Epithelial cell of prostate (primary cell): Measurements from ENCODE around the gene TXNDC8.

Experiments
- DNase-seq: peaks from one replicate; pipeline ENCODE4 v3.0.0-alpha.2; 2011; ENCODE audit warnings: low read depth, low spot score
- H3K27ac ChIP-seq: fragments of 450-650 bp; 2 replicates; pipeline ENCODE4 v1.5.1; 2017; ENCODE audit warnings: mild to moderate bottlenecking

Gene TXNDC8

DNA sequence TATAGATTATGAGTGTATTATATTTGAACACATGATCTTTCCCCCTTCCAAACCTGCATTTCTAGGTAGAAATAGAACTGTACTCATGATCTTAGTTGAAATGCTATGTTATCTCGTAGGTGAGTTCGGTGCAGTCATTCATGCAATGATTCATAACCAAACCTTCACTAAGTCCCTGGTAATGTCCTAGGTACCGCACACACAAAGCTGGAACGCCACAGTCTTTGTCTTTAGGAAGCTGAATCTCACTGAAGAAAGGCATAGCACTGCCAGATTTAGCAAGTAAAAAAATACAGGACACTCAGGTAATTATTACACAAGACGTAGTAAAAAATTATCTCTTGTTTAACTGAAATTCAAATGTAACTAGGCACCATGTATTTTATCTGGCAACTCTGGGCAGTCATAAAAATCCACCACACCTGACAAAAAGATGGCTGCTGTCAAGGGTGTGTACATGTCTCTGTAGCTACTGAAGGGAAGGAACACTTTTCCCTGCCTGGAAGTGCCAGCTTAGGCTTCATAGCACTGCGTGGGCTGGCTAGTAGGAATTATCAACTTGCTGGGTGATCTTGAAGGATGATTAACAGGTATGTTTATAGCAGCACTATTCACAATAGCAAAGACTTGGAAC, 53.3 kb downstream of the TXNDC8 start:
- DNase-seq, result peak; percentile 24
- peak overlapping the region; percentile 85 for H3K27ac ChIP-seq

DNA sequence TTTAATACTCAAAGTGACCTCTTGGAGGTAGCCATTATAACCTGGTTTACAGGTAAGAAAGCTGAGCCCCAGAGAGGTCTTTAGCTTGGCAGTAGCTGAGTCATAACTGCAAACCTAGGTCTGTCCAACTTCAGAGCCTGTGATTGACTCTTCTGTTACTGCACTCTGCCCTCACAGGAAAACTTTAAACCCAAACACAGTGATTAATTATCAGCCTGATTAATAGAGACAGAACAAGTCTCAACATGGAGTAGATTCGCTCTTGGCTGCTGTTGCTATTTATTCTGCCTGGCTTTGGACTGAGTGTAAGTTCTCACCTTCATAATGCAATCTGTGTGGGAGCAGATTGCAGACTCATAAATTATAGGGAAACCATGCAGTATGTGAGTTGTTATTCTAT, 53.9 kb downstream of the TXNDC8 start:
- peak overlapping the region; percentile 85 for H3K27ac ChIP-seq
- DNase-seq, result peak; percentile 93

DNA sequence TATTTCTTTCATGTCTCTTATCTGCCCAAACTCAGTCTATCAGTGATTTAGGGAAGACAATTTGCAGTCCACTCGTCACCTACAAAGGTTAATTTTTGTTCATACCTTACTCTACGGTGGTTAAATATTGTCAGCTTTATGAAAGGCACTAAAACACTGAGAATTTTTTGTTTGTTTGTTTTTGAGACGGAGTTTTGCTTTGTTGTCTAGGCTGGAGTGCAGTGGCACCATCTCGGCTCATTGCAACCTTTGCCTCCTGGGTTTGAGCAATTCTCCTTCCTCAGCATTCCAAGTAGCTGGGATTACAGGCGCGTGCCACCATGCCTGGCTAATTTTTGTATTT, 55.0 kb downstream of the TXNDC8 start:
- H3K27ac ChIP-seq, result no peak overlapping the region
- DNase-seq, result no peak

DNA sequence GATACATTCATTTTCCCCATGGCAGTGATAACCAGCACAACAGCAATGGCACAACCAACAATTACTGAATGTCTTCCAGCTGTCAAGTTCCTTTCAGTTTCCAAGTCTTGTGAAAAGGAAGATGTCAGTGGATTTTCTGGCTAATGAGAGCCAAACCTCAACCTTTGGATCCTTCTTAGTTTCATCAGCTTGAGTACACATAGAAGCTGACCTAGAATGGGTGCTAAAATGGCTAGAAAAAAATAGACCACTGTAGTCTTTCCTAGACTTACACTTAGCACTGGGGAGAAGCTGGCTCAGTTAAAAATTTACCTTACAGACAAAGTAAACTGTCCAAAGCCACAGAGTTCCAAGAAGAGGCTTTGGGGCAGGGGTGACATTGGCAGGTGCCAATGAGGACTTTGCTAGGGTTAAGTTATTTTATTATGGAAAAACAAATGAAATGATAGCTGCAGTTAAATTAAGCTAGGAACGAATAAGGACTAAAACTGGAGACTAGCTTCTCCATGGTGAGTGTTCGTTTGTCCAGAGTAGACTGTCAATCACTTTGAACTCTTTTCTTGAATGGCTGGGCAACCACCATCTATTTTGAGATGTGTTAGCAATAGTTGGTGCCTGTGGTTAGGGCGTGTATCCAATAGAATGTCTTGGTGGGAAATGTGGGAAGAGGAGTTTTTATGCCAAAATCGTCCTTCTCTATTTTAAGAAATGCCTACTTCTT, 55.5 kb downstream of the TXNDC8 start:
- no peak for DNase-seq
- no peak overlapping the region for H3K27ac ChIP-seq

DNA sequence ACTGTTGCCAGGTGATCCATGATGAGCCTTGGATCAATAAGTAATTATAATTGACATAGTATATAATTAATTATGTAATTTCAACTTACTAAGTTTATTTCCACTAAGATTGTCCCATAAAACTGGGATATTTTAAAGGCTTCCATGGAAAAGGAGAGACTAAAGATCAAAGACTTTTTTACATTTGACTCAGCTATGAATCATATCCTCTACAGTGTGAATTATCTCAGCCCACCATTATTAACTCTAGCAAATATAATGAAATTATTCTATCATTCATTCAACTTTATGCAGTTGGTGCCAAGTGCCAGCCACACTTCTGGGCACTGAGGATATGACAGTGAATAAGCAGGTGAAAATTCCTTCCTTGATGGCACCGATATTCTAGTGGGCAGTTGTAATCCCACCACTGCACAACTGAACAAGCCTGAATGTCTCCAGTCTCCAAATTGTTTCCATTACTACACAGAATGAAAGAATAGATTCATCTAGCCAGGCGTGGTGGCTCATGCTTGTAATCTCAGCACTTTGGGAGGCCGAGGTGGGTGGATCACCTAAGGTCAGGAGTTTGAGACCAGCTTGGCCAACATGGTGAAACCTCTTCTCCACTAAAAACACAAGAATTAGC, 59.5 kb downstream of the TXNDC8 start:
- DNase-seq, result no peak
- no peak overlapping the region for H3K27ac ChIP-seq

DNA sequence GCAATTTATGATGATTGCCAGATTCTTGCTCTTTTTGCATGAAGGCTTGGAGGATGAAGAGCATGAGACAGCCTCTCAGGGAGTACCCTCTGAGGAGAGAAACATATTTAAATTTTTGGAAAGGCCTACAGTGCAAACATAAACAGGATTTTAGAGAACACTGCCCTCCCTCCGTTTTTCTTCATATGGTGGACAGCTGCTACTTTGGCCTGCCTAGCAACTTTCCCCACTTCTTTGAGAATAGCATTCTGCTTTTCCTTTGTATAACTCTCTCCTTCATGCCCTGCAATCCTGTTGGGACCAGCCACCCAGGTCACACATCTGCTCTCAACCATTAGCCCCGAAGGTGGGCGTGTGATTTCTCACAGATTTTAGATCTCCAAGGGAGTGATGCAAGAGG, 60.9 kb downstream of the TXNDC8 start:
- no peak overlapping the region for H3K27ac ChIP-seq
- DNase-seq, result no peak

DNA sequence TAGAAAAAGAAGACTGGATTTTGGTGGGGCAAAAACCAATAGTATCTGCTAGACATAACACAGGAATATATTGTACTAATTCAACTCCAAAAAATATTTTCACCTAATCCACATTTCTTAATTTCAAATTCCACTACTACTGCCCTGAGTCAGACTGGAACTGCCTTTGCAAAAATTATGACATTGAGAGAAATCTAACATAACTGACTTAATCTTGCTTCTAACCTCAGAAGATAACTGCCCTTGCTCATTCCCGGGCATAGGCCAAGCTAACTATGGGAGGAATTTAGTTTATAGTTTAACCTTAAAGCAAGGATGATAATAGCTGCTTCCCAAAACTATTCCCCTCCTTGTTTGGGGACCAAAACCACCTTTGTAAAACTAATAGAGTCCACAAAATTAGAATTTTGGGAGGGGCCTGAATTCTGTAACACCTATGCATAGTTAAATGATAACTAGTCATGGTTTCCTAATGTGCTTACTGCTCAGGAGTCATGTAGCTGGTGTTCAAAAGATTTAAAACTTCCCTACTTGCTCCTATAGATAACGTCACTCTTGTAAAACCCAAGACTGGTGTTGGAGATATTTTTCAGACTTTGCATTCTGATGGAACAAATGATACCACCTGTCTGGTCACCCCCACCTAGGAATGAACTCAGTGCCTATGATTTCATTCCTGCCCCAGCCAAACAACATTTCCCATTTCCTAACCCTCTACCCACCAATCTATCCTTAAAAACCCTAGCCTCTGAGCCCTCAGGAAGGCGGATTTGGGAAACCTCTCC, 67.3 kb downstream of the TXNDC8 start:
- H3K27ac ChIP-seq, result no peak overlapping the region
- no peak for DNase-seq

DNA sequence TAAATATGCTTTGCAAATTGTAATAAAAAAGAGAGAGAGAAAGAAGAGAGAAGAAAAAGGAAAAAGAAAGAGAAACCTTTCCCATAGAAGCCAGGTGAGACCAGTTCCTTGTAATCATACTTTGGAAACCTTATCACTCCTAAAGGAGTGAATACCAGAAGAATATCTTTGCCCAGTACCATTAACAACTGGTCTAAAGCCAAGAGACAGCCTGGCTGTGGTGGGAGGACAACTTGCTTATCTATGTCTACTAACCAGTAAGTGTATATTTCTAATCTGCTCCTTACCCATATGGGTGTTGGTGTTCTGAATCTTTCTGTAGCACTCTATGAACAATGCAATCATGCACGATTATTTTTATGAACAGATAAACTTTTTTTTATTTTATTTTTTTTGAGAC, 70.9 kb downstream of the TXNDC8 start:
- no peak overlapping the region for H3K27ac ChIP-seq
- no peak for DNase-seq

DNA sequence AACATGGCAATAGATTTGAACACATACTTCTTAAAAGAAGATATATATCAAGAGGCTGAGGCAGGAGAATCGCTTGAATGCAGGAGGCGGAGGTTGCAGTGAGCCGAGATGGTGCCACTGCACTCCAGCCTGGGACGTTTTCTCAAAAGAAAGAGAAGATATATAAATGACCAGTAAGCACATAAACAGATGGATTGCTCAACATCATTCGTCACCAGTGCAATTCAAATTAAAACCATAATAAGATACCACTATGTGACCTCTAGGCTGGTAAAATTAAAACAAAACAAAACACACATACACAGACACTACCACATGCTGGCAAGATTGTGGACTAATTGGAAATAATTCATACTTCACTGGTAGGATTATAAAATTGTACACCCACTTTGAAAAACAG, 76.0 kb downstream of the TXNDC8 start:
- no peak overlapping the region for H3K27ac ChIP-seq
- DNase-seq, result no peak

DNA sequence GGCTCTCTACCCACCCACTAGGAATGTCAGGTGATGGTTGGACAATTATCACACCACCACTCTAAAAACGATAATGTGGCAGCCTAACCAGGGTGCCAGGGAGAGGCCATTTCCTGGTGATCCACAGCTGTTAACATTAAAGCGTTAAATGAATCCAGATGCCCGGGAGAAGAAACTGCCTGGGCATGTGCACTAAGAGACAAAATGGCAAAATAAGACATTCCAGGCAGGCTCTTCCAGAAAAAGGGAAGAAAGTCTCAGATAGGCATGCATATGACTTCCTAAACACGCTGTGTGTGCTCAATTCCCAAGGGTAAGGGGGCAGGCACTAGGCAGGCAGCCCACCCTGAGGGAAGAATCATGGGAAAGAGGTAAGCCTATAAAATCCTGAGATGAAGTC, 76.8 kb downstream of the TXNDC8 start:
- no peak for DNase-seq
- H3K27ac ChIP-seq, result no peak overlapping the region

DNA sequence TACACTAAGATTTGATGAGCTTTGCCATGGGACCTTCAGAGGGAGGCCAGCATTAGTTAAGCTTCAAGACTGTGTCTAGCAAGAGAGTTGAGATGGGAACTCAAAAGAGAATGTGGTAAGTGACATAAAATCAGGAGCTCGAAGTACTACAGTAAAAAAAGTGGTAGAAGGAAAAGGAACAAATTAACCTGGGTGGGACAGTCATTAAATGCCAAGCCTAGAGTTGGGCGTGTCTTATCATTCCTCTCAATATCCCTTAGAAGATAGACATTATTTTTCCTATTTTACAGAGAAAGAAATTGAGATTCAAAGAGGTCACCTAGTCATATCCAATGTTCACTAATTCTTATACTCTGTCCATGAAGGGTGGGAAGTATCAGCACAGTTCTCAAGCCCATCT, 78.1 kb downstream of the TXNDC8 start:
- H3K27ac ChIP-seq, result no peak overlapping the region
- no peak for DNase-seq

DNA sequence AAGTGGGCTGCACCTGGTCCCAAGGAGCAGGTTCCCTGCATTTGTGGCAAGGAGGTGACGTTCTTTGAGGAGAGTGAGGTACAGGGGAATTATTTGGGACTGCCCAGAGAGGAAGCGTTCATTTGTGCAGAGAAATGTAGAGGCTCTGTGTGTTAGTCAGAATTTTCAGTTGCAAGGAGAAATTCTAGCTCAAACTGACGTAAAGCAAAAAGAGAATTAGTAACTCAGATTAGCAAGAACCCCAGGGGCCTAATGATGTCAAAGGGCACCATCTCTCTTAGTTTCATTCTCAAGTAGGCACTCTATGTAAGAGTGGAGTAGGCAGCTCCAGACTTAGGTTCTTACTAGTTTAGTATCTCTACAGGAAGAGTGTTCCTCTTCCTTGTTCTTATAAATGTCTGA, 79.0 kb downstream of the TXNDC8 start:
- DNase-seq, result no peak
- no peak overlapping the region for H3K27ac ChIP-seq

DNA sequence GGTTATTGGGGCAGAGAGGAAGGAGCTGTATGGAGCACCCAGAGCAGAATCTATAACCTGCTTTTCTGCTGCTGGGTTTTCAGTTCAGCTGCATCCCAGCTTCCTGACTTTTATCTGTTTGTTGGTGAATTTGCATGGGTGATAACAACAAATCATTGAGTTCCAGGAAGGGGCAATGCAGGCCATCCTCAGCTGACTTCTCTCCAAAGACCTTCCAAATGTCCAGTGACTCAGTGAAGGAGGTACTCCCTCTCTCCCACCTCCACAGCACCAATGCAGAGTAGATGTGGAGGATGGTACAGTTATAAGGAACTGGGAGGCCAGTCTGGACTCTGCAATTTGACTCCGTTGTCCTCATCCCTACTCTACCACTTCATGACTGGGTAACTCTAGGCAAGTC, 79.7 kb downstream of the TXNDC8 start:
- peak overlapping the region; percentile 90 for H3K27ac ChIP-seq
- no peak for DNase-seq

DNA sequence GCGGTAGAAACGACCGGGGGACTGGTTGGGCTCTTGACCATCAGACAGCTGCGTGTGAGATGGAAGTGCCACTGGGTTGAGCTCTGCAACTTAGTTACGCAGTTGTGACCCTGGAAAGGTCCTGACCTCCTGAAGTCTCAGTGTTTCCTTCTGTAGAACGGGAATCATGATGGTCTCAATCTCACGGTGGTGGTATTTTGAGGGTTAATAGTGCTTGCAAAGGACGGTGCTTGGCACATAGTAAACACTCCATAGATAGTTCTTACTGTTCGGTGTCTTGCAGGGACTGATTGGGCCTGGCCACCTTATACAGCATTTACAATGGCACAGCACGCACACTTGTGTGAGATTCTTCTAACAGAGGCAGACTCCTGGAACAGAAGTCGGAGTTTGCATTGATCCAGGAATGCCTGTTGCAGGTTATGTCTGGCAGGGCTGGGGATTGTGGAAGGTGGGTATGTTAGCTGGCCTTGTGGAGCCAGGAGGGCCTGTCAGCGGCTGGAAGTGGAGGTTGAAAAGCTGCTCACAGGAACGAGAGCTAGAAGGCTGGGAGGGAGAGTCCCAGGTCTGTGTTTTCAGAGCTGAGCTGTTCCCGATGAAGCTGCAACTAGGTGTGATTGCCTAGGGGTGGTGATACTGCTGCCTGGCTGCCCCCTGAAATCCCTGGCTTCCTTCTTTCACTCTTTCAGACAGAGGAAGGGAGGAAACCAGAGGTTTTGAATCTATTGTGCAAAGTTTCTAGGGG, 80.4 kb downstream of the TXNDC8 start:
- peak overlapping the region; percentile 90 for H3K27ac ChIP-seq

DNA sequence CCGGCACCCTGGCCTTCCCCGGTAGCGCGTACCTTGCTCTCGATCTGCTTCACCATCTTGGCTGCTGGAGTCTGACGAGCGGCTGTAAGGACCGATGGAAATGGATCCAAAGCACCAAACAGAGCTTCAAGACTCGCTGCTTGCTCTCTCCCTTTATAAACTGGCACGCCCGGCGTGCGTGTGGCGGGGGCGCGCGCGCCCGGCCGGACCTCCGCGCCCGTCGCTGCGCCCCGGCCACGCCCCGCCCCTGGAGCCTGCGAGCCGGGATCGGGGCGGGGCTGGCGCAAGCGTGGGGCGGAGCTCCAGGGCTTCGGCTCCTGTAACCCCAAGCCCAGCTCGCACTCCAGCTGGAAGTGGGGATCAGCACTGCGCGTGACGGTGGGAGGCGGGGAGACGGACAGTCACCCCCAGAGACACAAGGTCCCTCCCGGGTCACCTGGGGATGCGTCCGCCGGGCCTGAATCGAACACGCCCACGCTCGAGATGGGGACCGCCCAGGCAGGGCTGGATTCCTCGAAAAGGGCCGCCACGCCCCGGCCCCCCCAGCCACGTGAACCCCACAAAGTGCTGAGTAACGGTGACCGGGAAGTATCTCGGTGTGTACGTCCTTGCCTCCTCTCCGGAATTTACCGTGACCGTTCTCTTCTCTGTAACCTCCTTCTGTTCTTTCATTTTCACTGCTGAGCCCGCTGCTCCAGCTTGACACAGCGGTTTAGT, 81.1 kb downstream of the TXNDC8 start, which contains the start of gene TXN:
Gene TXN, minus strand, starts transcription at position 128 of the 717 bp plus-strand sequence. Its CDS starts 72 bp downstream, at position 56.
- peak within 1 kb of the TSS; percentile 90 for H3K27ac ChIP-seq
- DNase-seq, result peak; percentile 57

More for the DNA sequence above, 80.4 kb downstream of the TXNDC8 start:
- DNase-seq, result no peak

DNA sequence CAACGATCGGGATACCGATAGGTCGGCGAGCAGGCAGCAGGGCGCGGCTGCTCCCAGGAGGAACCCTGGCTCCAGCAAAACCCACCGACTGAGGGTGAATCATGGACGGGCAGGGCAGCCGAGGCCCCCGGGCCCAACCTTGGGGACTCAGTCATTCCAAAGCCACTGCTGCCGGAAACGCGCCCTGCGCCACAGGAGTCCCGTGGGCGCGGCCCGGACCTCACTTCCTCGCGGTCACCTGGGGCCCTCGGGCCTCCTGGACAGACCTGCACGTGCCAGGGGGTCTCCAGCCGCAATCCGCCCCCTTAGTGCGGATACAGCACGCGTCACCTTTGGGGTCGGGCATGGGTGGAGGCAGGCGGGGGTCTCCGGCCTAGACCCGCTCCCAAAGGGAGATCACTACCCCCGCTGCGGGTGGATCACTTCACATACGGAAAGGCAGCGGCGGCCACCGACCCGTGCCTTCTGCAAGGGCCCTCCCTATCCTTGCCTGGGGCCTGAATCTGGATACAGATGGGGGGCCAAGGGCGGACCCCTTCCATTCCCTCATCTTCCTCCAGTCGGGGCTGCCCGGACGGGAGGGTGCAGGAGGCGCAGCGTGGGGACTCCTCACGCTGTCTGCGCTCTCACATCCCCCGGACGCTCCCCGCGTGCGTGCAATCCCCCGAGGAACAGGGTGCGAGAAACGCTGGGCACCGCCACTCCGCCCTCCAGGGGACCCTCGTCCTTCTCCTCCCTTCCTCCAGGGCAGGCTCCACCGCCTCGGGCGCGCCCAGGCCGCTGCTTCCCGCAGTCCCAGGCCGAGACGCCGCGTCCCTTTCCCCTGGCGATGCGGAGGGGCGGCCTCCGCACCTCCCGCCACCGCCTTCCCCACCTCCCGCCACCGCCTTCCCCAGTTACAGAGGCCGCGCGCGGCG, 81.9 kb downstream of the TXNDC8 start:
- DNase-seq, result no peak
- peak overlapping the region; percentile 90 for H3K27ac ChIP-seq

DNA sequence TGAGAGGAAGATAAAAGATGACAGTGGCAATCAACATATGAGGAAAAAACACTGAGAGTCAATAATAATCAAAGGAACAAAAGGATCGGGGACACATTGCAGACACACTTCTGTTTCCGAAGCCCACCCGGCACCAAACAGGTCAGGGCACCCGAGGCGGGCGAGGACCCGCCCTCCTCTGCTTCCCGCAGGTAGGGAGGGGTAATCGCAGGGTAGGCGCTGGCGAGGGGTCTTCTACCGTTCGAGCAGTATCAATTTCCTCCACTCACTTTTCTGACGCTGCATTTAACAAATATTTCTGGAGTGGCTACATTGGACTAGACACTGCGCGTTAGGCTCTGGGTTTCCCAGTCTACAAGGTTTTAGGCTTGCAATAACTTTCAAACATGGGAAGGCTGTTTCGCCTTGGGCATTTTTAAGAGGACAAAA, 82.6 kb downstream of the TXNDC8 start:
- DNase-seq, result no peak

DNA sequence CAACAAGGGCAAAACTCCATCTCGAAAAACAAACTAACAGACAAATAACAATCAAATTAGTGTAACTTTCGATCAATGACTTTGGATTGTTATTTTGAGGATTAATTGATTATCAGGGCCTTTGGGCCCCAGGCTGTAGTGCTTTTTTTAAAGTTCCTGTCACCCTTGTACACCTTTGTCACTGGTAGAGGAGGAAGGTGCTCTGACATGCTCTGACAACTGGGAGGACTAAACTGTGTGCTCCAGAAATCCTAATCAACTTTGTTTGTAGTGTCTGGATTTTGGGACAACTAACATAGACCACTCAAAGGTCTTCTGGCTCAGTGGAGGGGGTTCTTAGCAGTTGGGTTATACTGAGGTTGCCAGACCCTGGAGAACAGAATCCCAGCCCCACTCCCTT, 83.2 kb downstream of the TXNDC8 start:
- peak overlapping the region; percentile 90 for H3K27ac ChIP-seq

More for the DNA sequence above, 82.6 kb downstream of the TXNDC8 start:
- H3K27ac ChIP-seq, result peak overlapping the region; percentile 90

More for the DNA sequence above, 83.2 kb downstream of the TXNDC8 start:
- no peak for DNase-seq
